NCI-H1930 (cell line): Measurements from ENCODE around the gene BAIAP2L2.
"Not testable (repeated sequence)": the region's sequence is repeated elsewhere in the genome, so short reads cannot be mapped to it uniquely, and the experiment has no call there.

Experiments used
- DNase-seq, 2 experiments: peaks; one replicate each; lab custom pipeline; 2025; lab: John Stamatoyannopoulos, UW

BAIAP2L2 gene

GRCh38 chr22:38081636-38081940 is 28.9 kb downstream of the BAIAP2L2 start:
- no peak for DNase-seq

GRCh38 chr22:38080850-38081635 is 29.4 kb downstream of the BAIAP2L2 start:
- peak; percentile 33 to 73 for DNase-seq

- DNase-seq, result no peak
Measured at GRCh38 chr22:38080474-38080849, 30.0 kb downstream of the BAIAP2L2 start.

GRCh38 chr22:38079804-38080203 is 30.7 kb downstream of the BAIAP2L2 start:
- no peak for DNase-seq

- not testable (repeated sequence) for DNase-seq
Measured at GRCh38 chr22:38079208-38079607, 31.3 kb downstream of the BAIAP2L2 start.

GRCh38 chr22:38078046-38078840 is 32.2 kb downstream of the BAIAP2L2 start:
- no peak for DNase-seq

GRCh38 chr22:38077595-38077994 is 32.9 kb downstream of the BAIAP2L2 start:
- DNase-seq, result no peak

- DNase-seq, result no peak
Measured at GRCh38 chr22:38077096-38077495, 33.4 kb downstream of the BAIAP2L2 start.

GRCh38 chr22:38075961-38076360 is 34.5 kb downstream of the BAIAP2L2 start:
- no peak for DNase-seq

- DNase-seq, result no peak
Measured at GRCh38 chr22:38075105-38075825, 35.2 kb downstream of the BAIAP2L2 start.

- DNase-seq, result no peak
Measured at GRCh38 chr22:38074181-38075104, 36.0 kb downstream of the BAIAP2L2 start.

- DNase-seq, result no peak
Measured at GRCh38 chr22:38073150-38074130, 37.0 kb downstream of the BAIAP2L2 start.

GRCh38 chr22:38072322-38073149 is 37.9 kb downstream of the BAIAP2L2 start:
- no peak for DNase-seq

GRCh38 chr22:38071421-38072321 is 38.8 kb downstream of the BAIAP2L2 start:
- DNase-seq, result no peak

- DNase-seq, result no peak
Measured at GRCh38 chr22:38070250-38070921, 40.1 kb downstream of the BAIAP2L2 start.

- no peak for DNase-seq
Measured at GRCh38 chr22:38069372-38070249, 40.9 kb downstream of the BAIAP2L2 start.
